Smooth muscle cell (in vitro differentiated cells): ENCODE results near the gene SYNPO2. TPM values are rescaled to one million over a fixed set of nuclear protein-coding genes. Genes with fewer than 3 reads are reported as not detected.
"Not testable (repeated sequence)": the region's sequence is repeated elsewhere in the genome, so short reads cannot be mapped to it uniquely, and the experiment has no call there.

Experiments
- DNase-seq: peaks from one replicate; lab custom pipeline; 2025; ENCODE audit not compliant: unreplicated experiment; lab: John Stamatoyannopoulos, UW
- H2AFZ ChIP-seq: fragments of 200-600 bp; sonication (generic); 2 replicates; pipeline ENCODE4 v1.6.0; 2016; ENCODE audit warnings: antibody characterized with exemption, low read depth, mild to moderate bottlenecking
- H3F3A ChIP-seq: fragments of 200-600 bp; sonication (generic); 2 replicates; pipeline ENCODE4 v1.6.0; 2017; ENCODE audit warnings: antibody characterized with exemption, low read depth
- H3K27ac ChIP-seq: fragments of 200-600 bp; sonication (generic); 2 replicates; pipeline ENCODE4 v1.5.1; 2016; ENCODE audit warnings: low read depth, mild to moderate bottlenecking
- H3K27me3 ChIP-seq: fragments of 200-600 bp; sonication (generic); 2 replicates; pipeline ENCODE4 v1.6.1; 2016; ENCODE audit warnings: low read depth, mild to moderate bottlenecking
- H3K36me3 ChIP-seq: fragments of 200-600 bp; sonication (generic); 2 replicates; pipeline ENCODE4 v1.5.1; 2016; ENCODE audit warnings: low read depth
- H3K4me1 ChIP-seq: fragments of 200-600 bp; sonication (generic); 2 replicates; pipeline ENCODE4 v1.5.1; 2016; ENCODE audit warnings: low read depth
- H3K4me2 ChIP-seq: fragments of 200-600 bp; sonication (generic); 2 replicates; pipeline ENCODE4 v1.6.0; 2016; ENCODE audit warnings: mild to moderate bottlenecking
- H3K4me3 ChIP-seq: fragments of 200-600 bp; sonication (generic); 2 replicates; pipeline ENCODE4 v1.5.1; 2016; ENCODE audit warnings: mild to moderate bottlenecking
- H3K79me2 ChIP-seq: fragments of 200-600 bp; sonication (generic); 2 replicates; pipeline ENCODE4 v1.6.0; 2016; ENCODE audit warnings: low read depth, mild to moderate bottlenecking
- H3K9ac ChIP-seq: fragments of 200-600 bp; sonication (generic); 2 replicates; pipeline ENCODE4 v1.6.0; 2016; ENCODE audit warnings: low read depth
- H3K9me3 ChIP-seq: fragments of 200-600 bp; sonication (generic); replicated peaks from 2 replicates; pipeline ENCODE4 v1.5.1; 2016; ENCODE audit warnings: low read depth
- H4K20me1 ChIP-seq: fragments of 200-600 bp; sonication (generic); 2 replicates; pipeline ENCODE4 v1.6.0; 2016; ENCODE audit warnings: low read depth
- CTCF ChIP-seq: fragments of 200-600 bp; sonication (generic); IDR thresholded peaks from 2 replicates; pipeline ENCODE4 v1.5.1; 2017; ENCODE audit warnings: borderline replicate concordance, mild to moderate bottlenecking, antibody characterized with exemption; ENCODE audit not compliant: insufficient read depth, poor library complexity, severe bottlenecking
- WGBS: methylation state at CpG from one replicate; pipeline ENCODE4 v1.1.7; 2016; ENCODE audit warnings: low lambda C conversion rate; 5-methylcytosine and 5-hydroxymethylcytosine counted together
- polyA plus RNA-seq: library from polyadenylated mRNA; unstranded; fragments of >200 nt; fragmentation: Nextera tagmentation; extraction: Ambion mirVana; gene quantifications from 2 replicates; pipeline ENCODE4 v1.2.1, GENCODE V29; 2016
- total RNA-seq: library from RNA; depleted of rRNA; stranded (reverse); fragments of >200 nt; gene quantifications from 2 replicates; pipeline ENCODE4 v1.2.3, GENCODE V29; 2014

SYNPO2 gene
- total and polyA plus RNA-seq, 2 experiments from 2014 or later: 0.08 to 4.5 TPM

GRCh38 chr4:118997601-118998000 lies 108.9 kb downstream of the SYNPO2 start:
- no peak overlapping the region for H2AFZ ChIP-seq
- no peak for DNase-seq

GRCh38 chr4:118999919-119000318 lies 111.3 kb downstream of the SYNPO2 start:
- Histone ChIP-seq H2AFZ (no peak overlapping the region), H3K9me3 (no peaks in the 10 kb centered on the region), H3K4me3 (no peak overlapping the region), H3K27ac (no peak overlapping the region), H3K4me1 (no peaks in the 10 kb centered on the region), H3F3A (no peaks in the 10 kb centered on the region), H3K36me3 (no peaks in the 10 kb centered on the region), H3K27me3 (no peaks in the 10 kb centered on the region), H3K4me2 (no peak overlapping the region), H3K79me2 (no peaks in the 10 kb centered on the region), H3K9ac (no peak overlapping the region), H4K20me1 (no peaks in the 10 kb centered on the region)
- WGBS: 66% methylated on average over 1 of the region's 1 CpG
- TF ChIP-seq CTCF: no peak
- no peak for DNase-seq

More at GRCh38 chr4:118997601-118998000, 108.9 kb downstream of the SYNPO2 start:
- Histone ChIP-seq H3K27ac (peak overlapping the region; percentile 8), H3K9me3 (no peaks in the 10 kb centered on the region), H3K36me3 (no peaks in the 10 kb centered on the region), H3K4me2 (peak overlapping the region; percentile 5), H3F3A (no peaks in the 10 kb centered on the region), H4K20me1 (no peaks in the 10 kb centered on the region), H3K9ac (no peak overlapping the region), H3K4me3 (no peak overlapping the region), H3K4me1 (no peaks in the 10 kb centered on the region), H3K27me3 (no peaks in the 10 kb centered on the region), H3K79me2 (no peaks in the 10 kb centered on the region)
- no peak for TF ChIP-seq CTCF

- Histone ChIP-seq H3K4me2 (no peak overlapping the region), H2AFZ (peak overlapping the region; percentile 5), H3K4me3 (no peak overlapping the region), H3K4me1 (no peaks in the 10 kb centered on the region), H3K9ac (no peak overlapping the region), H3K79me2 (no peaks in the 10 kb centered on the region), H3K27ac (no peak overlapping the region), H3K36me3 (no peaks in the 10 kb centered on the region), H3K27me3 (no peaks in the 10 kb centered on the region), H3K9me3 (no peaks in the 10 kb centered on the region), H4K20me1 (no peaks in the 10 kb centered on the region), H3F3A (no peaks in the 10 kb centered on the region)
- no peak for DNase-seq
- 59% methylated on average over 4 of the region's 4 CpGs for WGBS
- no peak for TF ChIP-seq CTCF
These were observed 111.7 kb downstream of the SYNPO2 start for GRCh38 chr4:119000400-119000799.

- 83% methylated on average over 3 of the region's 3 CpGs for WGBS
- Histone ChIP-seq H3K36me3 (no peaks in the 10 kb centered on the region), H3K9me3 (no peaks in the 10 kb centered on the region), H3K79me2 (no peaks in the 10 kb centered on the region), H3K4me3 (no peak overlapping the region), H2AFZ (no peak overlapping the region), H3K27me3 (no peaks in the 10 kb centered on the region), H4K20me1 (no peaks in the 10 kb centered on the region), H3K9ac (no peak overlapping the region), H3F3A (no peaks in the 10 kb centered on the region), H3K4me2 (no peak overlapping the region), H3K27ac (no peak overlapping the region), H3K4me1 (no peaks in the 10 kb centered on the region)
- DNase-seq: no peak
- TF ChIP-seq CTCF: no peak
These were observed 113.8 kb downstream of the SYNPO2 start for GRCh38 chr4:119002476-119002875.

- H4K20me1 ChIP-seq, H3K4me3 ChIP-seq, H3K79me2 ChIP-seq, H3K36me3 ChIP-seq, H3K27ac ChIP-seq, DNase-seq, H2AFZ ChIP-seq, H3K4me1 ChIP-seq, H3K9ac ChIP-seq, H3F3A ChIP-seq, H3K9me3 ChIP-seq, H3K4me2 ChIP-seq, H3K27me3 ChIP-seq: not testable (repeated sequence)
- 39% methylated on average over 1 of the region's 1 CpG for WGBS
These were observed 114.3 kb downstream of the SYNPO2 start for GRCh38 chr4:119003001-119003400.
